ENCODE data around the gene FILIP1L. TPM values are rescaled to one million over a fixed set of nuclear protein-coding genes. Genes with fewer than 3 reads are reported as not detected.
"Not testable (repeated sequence)": the region's sequence is repeated elsewhere in the genome, so short reads cannot be mapped to it uniquely, and the experiment has no call there.

The FILIP1L gene
- total RNA-seq, 3 donors from 2014 or later: 19.8 to 23.7 (median 23.3) TPM

- DNase-seq (ENCODE audit: low spot score in 2 of 2): no peak
- H3K4me3 ChIP-seq: no peak overlapping the region
- intact Hi-C loops (cut with DNase I; ENCODE audit: low total_unique reads): no loop called here
- no peaks in the 10 kb centered on the region for H3K9me3 ChIP-seq
- H3K36me3 ChIP-seq: no peaks in the 10 kb centered on the region
- H3K27ac ChIP-seq: peak overlapping the region; percentile 79 to 87
- no peaks in the 10 kb centered on the region for H3K4me1 ChIP-seq
- TF ChIP-seq POLR2A (IDR thresholded peaks at IDR 0.05) (no peak), POLR2AphosphoS5 (IDR thresholded peaks at IDR 0.05) (no peak)
- TF ChIP-seq, protein P1, sequence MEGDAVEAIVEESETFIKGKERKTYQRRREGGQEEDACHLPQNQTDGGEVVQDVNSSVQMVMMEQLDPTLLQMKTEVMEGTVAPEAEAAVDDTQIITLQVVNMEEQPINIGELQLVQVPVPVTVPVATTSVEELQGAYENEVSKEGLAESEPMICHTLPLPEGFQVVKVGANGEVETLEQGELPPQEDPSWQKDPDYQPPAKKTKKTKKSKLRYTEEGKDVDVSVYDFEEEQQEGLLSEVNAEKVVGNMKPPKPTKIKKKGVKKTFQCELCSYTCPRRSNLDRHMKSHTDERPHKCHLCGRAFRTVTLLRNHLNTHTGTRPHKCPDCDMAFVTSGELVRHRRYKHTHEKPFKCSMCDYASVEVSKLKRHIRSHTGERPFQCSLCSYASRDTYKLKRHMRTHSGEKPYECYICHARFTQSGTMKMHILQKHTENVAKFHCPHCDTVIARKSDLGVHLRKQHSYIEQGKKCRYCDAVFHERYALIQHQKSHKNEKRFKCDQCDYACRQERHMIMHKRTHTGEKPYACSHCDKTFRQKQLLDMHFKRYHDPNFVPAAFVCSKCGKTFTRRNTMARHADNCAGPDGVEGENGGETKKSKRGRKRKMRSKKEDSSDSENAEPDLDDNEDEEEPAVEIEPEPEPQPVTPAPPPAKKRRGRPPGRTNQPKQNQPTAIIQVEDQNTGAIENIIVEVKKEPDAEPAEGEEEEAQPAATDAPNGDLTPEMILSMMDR (IDR thresholded peaks at IDR 0.05): no peak
- no peaks in the 10 kb centered on the region for H3K27me3 ChIP-seq
These were observed 268.3 kb downstream of the FILIP1L start for GRCh38 chr3:99845999-99846398.

DNA sequence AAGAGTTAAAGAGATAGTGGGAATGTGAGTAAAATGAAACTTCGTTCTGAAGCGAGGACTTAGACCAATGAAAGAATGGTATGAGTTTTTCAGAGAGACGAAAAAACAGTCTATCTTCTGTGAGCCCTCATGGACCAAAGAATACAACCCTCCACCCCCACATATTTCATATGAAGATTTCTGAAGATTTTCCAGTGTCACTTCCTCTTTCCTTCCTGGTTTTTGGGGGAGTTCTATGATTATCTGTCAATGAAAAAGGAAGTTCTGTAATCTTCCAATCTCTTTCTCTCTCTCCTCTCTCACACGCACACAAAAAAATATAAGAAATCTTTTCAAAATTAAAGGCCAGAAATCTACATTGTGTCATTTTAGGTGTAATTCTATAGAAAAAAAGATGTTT lies 269.0 kb downstream of the FILIP1L start:
- Histone ChIP-seq H3K9me3 (no peaks in the 10 kb centered on the region), H3K4me1 (no peaks in the 10 kb centered on the region), H3K27me3 (no peaks in the 10 kb centered on the region), H3K4me3 (no peak overlapping the region), H3K27ac (no peak overlapping the region), H3K36me3 (no peaks in the 10 kb centered on the region)
- no peak for DNase-seq (ENCODE audit: low spot score in 2 of 2)
- intact Hi-C loops (cut with DNase I; ENCODE audit: low total_unique reads): no loop called here
- TF ChIP-seq POLR2A (IDR thresholded peaks at IDR 0.05): no peak
- TF ChIP-seq POLR2AphosphoS5 (IDR thresholded peaks at IDR 0.05): no peak

DNA sequence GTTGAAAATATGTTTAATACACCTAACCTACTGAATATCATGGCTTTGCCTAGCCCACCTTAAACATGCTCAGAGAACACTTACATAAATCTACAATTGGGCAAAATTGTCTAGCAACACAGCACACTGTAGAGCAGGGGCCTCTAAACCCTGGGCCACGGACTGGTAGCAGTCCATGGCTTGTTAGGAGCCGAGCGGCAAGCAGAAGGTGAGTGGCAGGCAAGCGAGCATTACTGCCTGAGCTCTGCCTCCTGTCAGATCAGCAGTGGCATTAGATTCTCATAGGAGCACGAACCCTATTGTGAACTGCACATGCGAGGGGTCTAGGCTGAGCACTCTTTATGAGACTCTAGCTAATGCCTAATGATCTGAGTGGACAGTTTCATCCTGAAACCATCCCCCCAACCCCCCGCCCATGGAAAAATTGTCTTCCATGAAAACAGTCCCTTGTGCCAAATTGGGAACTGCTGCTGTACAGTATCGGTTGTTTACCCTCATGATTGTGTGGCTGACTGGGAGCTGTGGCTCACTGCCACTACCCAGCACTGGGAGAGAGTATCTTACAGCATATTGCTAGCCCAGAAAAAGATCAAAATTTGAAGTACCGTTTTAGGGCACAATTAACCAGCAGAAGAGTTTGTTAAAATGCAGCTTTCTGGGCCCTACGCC lies 270.6 kb downstream of the FILIP1L start:
- Histone ChIP-seq H3K27me3 (no peaks in the 10 kb centered on the region), H3K9me3 (no peaks in the 10 kb centered on the region), H3K36me3 (no peaks in the 10 kb centered on the region), H3K4me1 (no peaks in the 10 kb centered on the region), H3K27ac (peak overlapping the region; percentile 56 to 61), H3K4me3 (no peak overlapping the region)
- intact Hi-C loops (cut with DNase I; ENCODE audit: low total_unique reads): no loop called here
- TF ChIP-seq, protein P1 (IDR thresholded peaks at IDR 0.05): no peak
- TF ChIP-seq POLR2AphosphoS5 (IDR thresholded peaks at IDR 0.05): no peak
- TF ChIP-seq POLR2A (IDR thresholded peaks at IDR 0.05): no peak
- DNase-seq (ENCODE audit: low spot score in 2 of 2): no peak

- Histone ChIP-seq H3K36me3 (no peaks in the 10 kb centered on the region), H3K4me1 (no peaks in the 10 kb centered on the region), H3K27me3 (no peaks in the 10 kb centered on the region), H3K9me3 (no peaks in the 10 kb centered on the region), H3K4me3 (no peak overlapping the region), H3K27ac (peak overlapping the region; percentile 56 to 61)
- TF ChIP-seq, protein P1 (IDR thresholded peaks at IDR 0.05): peak; percentile 57 to 79 (median 71)
- TF ChIP-seq POLR2AphosphoS5 (IDR thresholded peaks at IDR 0.05) (no peak), POLR2A (IDR thresholded peaks at IDR 0.05) (no peak)
- intact Hi-C loops (cut with DNase I; ENCODE audit: low total_unique reads): no loop called here
- no peak for DNase-seq (ENCODE audit: low spot score in 2 of 2)
These were observed 271.3 kb downstream of the FILIP1L start for GRCh38 chr3:99842826-99843589.

- intact Hi-C loops (cut with DNase I; ENCODE audit: low total_unique reads): not testable (repeated sequence)
These were observed 272.4 kb downstream of the FILIP1L start for GRCh38 chr3:99841949-99842348.

DNA sequence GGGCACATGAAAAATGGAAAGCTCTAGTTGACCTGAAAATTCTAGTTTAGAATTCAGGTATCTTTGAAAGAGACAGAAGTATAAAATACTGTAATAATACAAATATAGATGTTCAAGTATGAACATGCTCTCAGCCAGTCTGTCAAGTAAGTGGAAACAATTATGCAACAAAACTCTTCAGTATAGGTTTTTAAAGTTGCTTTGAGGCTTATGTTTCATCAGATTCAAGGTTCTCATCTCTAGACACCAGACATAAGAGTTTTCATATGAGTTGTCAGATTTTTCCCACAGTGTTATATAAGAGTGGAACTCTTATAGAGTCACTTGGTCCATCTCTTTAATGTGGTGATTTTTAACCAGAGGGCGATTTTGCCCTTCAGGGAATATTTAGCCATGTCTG lies 274.7 kb downstream of the FILIP1L start:
- DNase-seq (ENCODE audit: low spot score in 2 of 2): no peak
- peaks cover 0 to 7% of the 10 kb centered on the region in 2 donors for H3K4me1 ChIP-seq
- H3K4me3 ChIP-seq: no peak overlapping the region
- H3K36me3 ChIP-seq: no peaks in the 10 kb centered on the region
- intact Hi-C loops (cut with DNase I; ENCODE audit: low total_unique reads): loop anchor here (10.0 kb wide), 1 partner anchor 415 kb away; no protein-coding TSS in a partner anchor
- H3K27ac ChIP-seq: no peak overlapping the region
- TF ChIP-seq, protein P1 (IDR thresholded peaks at IDR 0.05): no peak
- TF ChIP-seq POLR2AphosphoS5 (IDR thresholded peaks at IDR 0.05) (no peak), POLR2A (IDR thresholded peaks at IDR 0.05) (no peak)
- no peaks in the 10 kb centered on the region for H3K9me3 ChIP-seq
- no peaks in the 10 kb centered on the region for H3K27me3 ChIP-seq

More at GRCh38 chr3:99841949-99842348, 272.4 kb downstream of the FILIP1L start:
- H3K27ac ChIP-seq; H3K36me3 ChIP-seq; H3K9me3 ChIP-seq; H3K27me3 ChIP-seq; DNase-seq (ENCODE audit: low spot score in 2 of 2); H3K4me3 ChIP-seq; H3K4me1 ChIP-seq: not testable (repeated sequence)

Data from breast epithelium (tissue), 4 donors.